Choroid plexus epithelial cell (primary cell): ENCODE measurements around the gene LY6G5B.

Experiments used
- DNase-seq: peaks from one replicate; pipeline ENCODE4 v3.0.0-alpha.2; 2010; ENCODE audit warnings: low read depth
- H3K4me3 ChIP-seq: 2 replicates; pipeline ENCODE4 v1.5.1; 2011; ENCODE audit warnings: low read depth, mild to moderate bottlenecking, control low read depth, low read length, moderate library complexity
- TF ChIP-seq, protein P1 (sequence below): conservative IDR thresholded peaks from 2 replicates; pipeline ENCODE4 v1.5.1; 2011; ENCODE audit warnings: low read depth, mild to moderate bottlenecking, control low read depth, inconsistent platforms, low read length, moderate library complexity

Gene LY6G5B

DNA sequence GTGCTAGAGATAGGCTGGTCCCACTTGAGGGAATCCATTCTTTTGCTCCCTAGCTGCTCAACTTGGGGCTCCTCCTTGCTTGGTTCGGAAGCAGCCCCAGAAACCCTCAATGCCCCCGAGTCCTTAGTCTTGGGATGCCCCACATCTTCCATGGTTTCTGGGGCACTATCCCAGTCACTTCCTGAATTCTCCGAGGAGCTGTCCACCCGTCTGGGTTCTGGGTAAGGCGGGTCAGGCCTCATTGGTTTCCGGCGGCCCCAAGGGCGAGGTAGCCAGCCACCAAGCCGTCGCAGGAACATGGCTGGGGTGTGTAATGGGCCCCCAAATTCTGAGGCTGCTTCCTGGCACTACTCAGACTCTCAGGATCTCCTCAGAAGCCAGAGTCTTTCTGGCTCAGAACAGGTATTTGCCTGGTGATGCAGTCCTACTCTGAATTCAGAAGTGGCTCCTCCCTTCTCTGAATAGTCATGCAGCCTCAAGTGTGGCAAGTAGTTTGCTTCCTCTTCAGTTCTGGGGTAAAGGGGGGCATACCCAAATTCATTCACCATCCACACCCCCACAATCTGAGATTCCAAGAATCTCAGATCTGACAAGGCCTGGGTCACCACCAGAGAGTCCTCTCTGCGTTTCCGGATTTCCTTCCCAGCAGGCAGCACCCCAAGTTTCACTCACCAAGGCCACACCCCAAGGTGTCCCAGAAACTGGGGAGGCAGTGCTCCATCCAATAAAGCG is 10.0 kb upstream of the LY6G5B start:
- TF ChIP-seq, protein P1, sequence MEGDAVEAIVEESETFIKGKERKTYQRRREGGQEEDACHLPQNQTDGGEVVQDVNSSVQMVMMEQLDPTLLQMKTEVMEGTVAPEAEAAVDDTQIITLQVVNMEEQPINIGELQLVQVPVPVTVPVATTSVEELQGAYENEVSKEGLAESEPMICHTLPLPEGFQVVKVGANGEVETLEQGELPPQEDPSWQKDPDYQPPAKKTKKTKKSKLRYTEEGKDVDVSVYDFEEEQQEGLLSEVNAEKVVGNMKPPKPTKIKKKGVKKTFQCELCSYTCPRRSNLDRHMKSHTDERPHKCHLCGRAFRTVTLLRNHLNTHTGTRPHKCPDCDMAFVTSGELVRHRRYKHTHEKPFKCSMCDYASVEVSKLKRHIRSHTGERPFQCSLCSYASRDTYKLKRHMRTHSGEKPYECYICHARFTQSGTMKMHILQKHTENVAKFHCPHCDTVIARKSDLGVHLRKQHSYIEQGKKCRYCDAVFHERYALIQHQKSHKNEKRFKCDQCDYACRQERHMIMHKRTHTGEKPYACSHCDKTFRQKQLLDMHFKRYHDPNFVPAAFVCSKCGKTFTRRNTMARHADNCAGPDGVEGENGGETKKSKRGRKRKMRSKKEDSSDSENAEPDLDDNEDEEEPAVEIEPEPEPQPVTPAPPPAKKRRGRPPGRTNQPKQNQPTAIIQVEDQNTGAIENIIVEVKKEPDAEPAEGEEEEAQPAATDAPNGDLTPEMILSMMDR, result no peak
- peak; percentile 29 for DNase-seq
- peak overlapping the region; percentile 82 for H3K4me3 ChIP-seq

DNA sequence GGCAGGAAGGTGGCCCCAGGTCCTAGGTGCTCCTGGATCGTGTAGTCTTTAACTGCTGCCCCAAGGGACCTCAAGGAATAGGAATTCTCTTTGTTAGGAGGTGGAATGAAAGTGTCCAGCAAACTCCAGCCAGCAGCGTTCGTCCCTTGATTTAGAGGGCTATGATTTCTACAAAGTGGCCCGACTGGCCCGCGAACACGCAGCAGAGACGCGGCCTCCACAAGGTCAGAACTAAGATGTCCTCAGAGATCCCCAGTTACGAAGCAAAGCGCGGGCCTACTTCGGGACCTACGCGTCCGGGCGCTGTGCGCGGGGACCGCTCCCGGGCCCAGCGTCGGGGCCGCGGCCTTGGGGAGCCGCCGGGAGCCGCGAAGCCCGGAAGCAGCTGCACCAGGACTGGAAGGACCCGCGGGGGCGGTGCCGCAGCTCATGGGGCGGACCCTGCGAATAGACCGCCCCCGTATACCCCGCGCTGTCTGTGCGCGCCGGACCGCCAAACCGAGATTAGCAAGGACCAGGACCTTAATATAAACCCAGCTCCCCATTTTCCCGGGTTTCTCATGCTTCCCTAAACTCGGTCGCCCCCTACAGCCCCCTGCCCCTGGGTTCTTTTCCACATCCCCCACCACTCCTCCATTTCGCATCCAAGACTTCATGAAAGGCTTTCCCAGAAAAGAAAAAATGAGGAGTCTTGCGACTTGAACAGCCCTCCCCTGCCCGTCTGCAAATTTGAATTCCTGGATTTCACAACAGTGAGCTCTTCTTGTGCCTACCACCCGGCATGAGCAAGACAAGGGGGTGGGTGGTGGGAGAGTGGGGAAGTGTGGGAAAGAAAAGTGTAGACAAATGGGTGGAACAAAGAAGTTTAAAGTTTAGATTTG is 9.2 kb upstream of the LY6G5B start, which contains the start of gene C6orf47:
C6orf47 (minus strand) TSS at position 398 of the 881 bp plus-strand sequence. CDS start 831 bp downstream, outside the sequence.
- TF ChIP-seq, protein P1, result no peak
- DNase-seq, result peak; percentile 83
- H3K4me3 ChIP-seq, result peak within 1 kb of the TSS; percentile 82

DNA sequence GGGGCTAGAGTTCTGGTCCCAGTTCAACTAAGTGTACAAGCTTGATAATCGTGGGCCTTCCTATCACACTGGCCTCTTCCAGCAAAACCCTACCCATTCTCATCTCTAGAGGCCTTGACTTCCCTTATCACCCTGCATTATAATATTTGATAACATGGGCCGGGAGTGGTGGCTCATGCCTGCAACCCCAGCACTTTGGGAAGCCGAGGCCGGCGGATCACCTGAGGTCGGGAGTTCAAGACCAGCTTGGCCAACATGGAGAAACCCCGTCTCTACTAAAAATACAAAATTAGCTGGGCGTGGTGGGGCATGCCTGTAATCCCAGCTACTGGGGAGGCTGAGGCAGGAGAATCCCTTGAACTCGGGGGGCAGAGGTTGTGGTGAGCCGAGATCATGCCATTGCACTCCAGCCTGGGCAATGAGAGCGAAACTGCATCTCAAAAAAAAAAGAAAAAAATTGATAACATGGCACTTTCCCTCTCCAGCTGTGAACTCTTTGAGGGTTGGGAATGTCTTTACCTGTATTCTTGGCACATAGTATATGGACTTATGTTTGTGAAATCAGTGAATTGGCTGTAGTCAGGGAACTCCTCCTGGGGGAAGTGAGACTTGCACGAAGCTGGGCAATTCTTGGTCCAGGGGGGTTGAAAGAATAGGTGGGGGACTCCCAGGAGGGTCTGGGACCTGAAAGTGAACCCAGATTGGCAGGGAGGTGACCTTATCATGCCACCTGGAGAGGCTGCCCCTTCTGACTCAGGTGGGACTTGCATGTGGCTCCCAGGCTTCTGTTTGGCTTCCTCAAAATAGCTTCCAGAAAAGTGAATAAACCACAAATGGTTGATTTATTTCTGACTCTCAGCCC is 8.3 kb upstream of the LY6G5B start:
- no peak for DNase-seq
- no peak overlapping the region for H3K4me3 ChIP-seq
- TF ChIP-seq, protein P1, result no peak

DNA sequence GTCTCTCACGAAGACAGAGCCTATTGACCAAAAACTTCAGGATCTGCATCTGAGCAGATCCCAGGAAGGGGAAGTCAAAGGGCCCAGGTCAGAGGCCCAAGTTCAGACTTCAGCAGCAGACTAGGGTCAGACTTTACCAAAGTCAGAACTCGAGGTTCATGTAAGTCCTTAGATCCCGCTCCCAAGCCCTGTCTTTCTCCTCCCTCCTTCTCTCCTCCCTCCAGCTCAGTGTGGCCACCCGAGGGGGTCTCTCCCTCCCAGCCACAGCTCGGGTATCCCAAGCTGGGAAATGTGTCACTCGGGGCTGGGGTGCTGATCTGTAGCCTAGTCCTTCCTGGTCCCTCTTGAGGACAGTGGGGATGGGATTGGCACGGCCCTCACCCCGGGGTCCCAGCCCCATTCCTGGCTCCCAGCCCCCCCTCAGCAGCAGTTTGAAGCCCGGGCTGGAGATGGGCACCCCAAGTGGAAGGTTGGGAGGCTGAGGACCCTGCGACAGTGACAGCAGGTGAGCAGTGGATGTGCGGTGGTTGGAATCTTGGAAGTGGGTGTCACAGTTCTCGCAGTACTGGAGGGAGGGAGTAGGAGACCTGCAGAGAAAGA is 7.6 kb upstream of the LY6G5B start:
- TF ChIP-seq, protein P1, result no peak
- no peak overlapping the region for H3K4me3 ChIP-seq
- no peak for DNase-seq

DNA sequence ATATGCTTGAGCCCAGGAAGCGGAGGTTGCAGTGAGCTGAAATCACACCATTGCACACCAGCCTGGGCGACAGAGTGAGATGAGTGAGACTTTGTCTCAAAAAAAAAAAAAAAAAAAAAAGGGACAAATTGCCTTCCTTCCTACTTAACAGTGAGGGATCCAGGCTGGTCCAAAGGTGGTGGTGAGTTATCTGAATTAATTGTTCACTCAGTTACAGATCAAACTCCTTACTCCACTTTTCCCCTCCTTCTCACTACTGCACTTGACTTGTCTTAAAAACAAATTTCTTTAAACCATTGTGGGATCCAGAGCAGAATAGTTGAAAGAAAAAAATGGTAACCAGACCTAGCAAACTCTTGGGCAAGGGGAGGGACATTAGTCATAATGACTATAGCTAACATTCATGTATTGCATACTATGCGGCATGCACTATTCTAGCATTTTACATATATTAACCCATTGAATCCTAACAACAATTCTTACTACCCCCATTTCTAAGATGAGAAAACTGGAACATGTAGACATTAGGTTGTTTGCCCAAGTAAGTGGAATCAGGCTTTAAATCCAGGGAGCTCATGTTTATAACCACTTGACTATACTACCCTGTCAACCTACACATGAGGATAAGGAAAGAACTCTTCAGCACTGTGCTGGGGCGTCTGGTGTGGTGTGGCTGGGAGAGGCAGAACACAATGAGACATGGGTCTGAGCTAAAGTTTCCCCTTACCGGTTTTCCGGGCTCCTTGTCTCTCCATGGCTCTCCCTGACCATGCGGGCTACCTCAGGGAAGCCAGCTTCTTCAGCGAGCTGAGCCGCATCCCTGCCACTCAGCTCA is 6.4 kb upstream of the LY6G5B start:
- TF ChIP-seq, protein P1, result no peak
- DNase-seq, result peak; percentile 22
- H3K4me3 ChIP-seq, result peak overlapping the region; percentile 98
